GM12892 (cell line): Measurements from ENCODE around the gene ADARB2.

Source experiments
- DNase-seq: peaks from one replicate; pipeline ENCODE4 v3.0.0; 2011; ENCODE audit not compliant: insufficient read length
- FAIRE-seq: peaks from 2 replicates; lab custom pipeline; 2011; peaks lifted over from hg19 to GRCh38; lab: Jason Lieb, UNC
- POLR2A ChIP-seq: IDR thresholded peaks from 2 replicates; pipeline ENCODE4 v1.6.1; 2011; ENCODE audit warnings: low read depth, low read length, control low read depth
- POLR2AphosphoS5 ChIP-seq: IDR thresholded peaks from 2 replicates; pipeline ENCODE4 v1.6.1; 2011; ENCODE audit warnings: low read depth, low read length, control low read depth
- TAF1 ChIP-seq: IDR thresholded peaks from 2 replicates; pipeline ENCODE4 v1.6.1; 2011; ENCODE audit warnings: low read depth, mild to moderate bottlenecking, control low read depth, low read length, borderline replicate concordance

ADARB2 gene

GRCh38 chr10:1561731-1562337 is 175.5 kb downstream of the ADARB2 start:
- TF ChIP-seq TAF1 (no peak), POLR2A (no peak), POLR2AphosphoS5 (no peak)
- no peak for FAIRE-seq
- DNase-seq = no peak

- no peak for DNase-seq
- no peak for TF ChIP-seq POLR2AphosphoS5
- no peak for TF ChIP-seq POLR2A
- TF ChIP-seq TAF1 = no peak
- FAIRE-seq = no peak
These were observed 176.7 kb downstream of the ADARB2 start for GRCh38 chr10:1560535-1561192.

GRCh38 chr10:1559761-1560160 is 177.6 kb downstream of the ADARB2 start:
- DNase-seq (no peak), FAIRE-seq (no peak)
- TF ChIP-seq POLR2A = no peak
- TF ChIP-seq TAF1 = no peak
- TF ChIP-seq POLR2AphosphoS5 = no peak

GRCh38 chr10:1559311-1559710 is 178.0 kb downstream of the ADARB2 start:
- DNase-seq (no peak), FAIRE-seq (no peak)
- TF ChIP-seq POLR2AphosphoS5 (no peak), POLR2A (no peak), TAF1 (no peak)

GRCh38 chr10:1558906-1559305 is 178.4 kb downstream of the ADARB2 start:
- DNase-seq (no peak), FAIRE-seq (no peak)
- TF ChIP-seq TAF1 = no peak
- no peak for TF ChIP-seq POLR2A
- no peak for TF ChIP-seq POLR2AphosphoS5

- DNase-seq (no peak), FAIRE-seq (no peak)
- no peak for TF ChIP-seq POLR2AphosphoS5
- no peak for TF ChIP-seq TAF1
- no peak for TF ChIP-seq POLR2A
These were observed 180.2 kb downstream of the ADARB2 start for GRCh38 chr10:1557081-1557480.

- FAIRE-seq = no peak
- TF ChIP-seq TAF1 (no peak), POLR2A (no peak), POLR2AphosphoS5 (no peak)
- DNase-seq = no peak
These were observed 180.8 kb downstream of the ADARB2 start for GRCh38 chr10:1556496-1556895.

- TF ChIP-seq POLR2A = no peak
- no peak for TF ChIP-seq POLR2AphosphoS5
- no peak for TF ChIP-seq TAF1
- FAIRE-seq (no peak), DNase-seq (no peak)
These were observed 183.4 kb downstream of the ADARB2 start for GRCh38 chr10:1553951-1554350.

- DNase-seq (no peak), FAIRE-seq (no peak)
- TF ChIP-seq POLR2AphosphoS5 (no peak), POLR2A (no peak), TAF1 (no peak)
These were observed 184.2 kb downstream of the ADARB2 start for GRCh38 chr10:1552881-1553670.

GRCh38 chr10:1552406-1552805 is 184.9 kb downstream of the ADARB2 start:
- no peak for TF ChIP-seq POLR2A
- no peak for TF ChIP-seq TAF1
- TF ChIP-seq POLR2AphosphoS5 = no peak
- no peak for FAIRE-seq
- no peak for DNase-seq

- TF ChIP-seq POLR2A (no peak), POLR2AphosphoS5 (no peak), TAF1 (no peak)
- DNase-seq (no peak), FAIRE-seq (no peak)
These were observed 185.5 kb downstream of the ADARB2 start for GRCh38 chr10:1551636-1552338.
